ENCODE results near the gene PTPRE.
A peak's percentile ranks its signal among the peaks of the same experiment; 100 is the strongest.

The PTPRE gene

GRCh38 chr10:127972751-127973357 is 66.0 kb downstream of the PTPRE start:
- Mint-ChIP-seq H3K4me3 (no peak overlapping the region), H3K4me1 (ENCODE audit: low read depth) (peaks cover 6% of the 10 kb centered on the region), H3K27me3 (ENCODE audit: low read depth) (peaks cover 9% of the 10 kb centered on the region), H3K27ac (no peak overlapping the region), H3K9me3 (no peaks in the 10 kb centered on the region), H3K36me3 (ENCODE audit: low read depth) (no peaks in the 10 kb centered on the region)
- no peak for DNase-seq (ENCODE audit: low spot score)

- DNase-seq (ENCODE audit: low spot score): no peak
- Mint-ChIP-seq H3K27ac (no peak overlapping the region), H3K4me1 (ENCODE audit: low read depth) (peaks cover 7% of the 10 kb centered on the region), H3K36me3 (ENCODE audit: low read depth) (no peaks in the 10 kb centered on the region), H3K9me3 (no peaks in the 10 kb centered on the region), H3K27me3 (ENCODE audit: low read depth) (peaks cover 9% of the 10 kb centered on the region), H3K4me3 (no peak overlapping the region)
Measured at GRCh38 chr10:127973791-127974311, 66.9 kb downstream of the PTPRE start.

DNA sequence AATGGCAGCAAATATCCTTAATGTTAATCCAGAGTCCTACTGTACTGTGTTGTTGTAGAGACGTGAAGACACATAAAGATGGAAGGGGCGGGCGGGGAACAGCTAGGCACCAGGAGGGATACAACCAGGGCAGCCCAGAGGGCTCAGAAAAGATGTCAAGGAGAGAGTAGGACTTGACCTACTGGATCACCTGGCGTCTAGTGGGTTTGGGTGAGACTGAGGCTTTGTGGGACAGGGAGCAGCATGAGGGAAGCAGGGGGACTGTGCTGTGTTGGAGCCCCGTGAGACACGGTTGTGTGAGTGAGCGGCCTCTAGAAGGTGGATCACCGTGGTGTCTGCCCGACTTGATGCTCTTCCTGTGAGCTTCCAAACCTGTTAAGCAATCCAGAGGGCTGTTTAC is 68.0 kb downstream of the PTPRE start:
- no peak for DNase-seq (ENCODE audit: low spot score)
- Mint-ChIP-seq H3K27ac (no peak overlapping the region), H3K27me3 (ENCODE audit: low read depth) (peaks cover 9% of the 10 kb centered on the region), H3K4me3 (no peak overlapping the region), H3K36me3 (ENCODE audit: low read depth) (no peaks in the 10 kb centered on the region), H3K4me1 (ENCODE audit: low read depth) (peaks cover 10% of the 10 kb centered on the region), H3K9me3 (peaks cover 1% of the 10 kb centered on the region)

DNA sequence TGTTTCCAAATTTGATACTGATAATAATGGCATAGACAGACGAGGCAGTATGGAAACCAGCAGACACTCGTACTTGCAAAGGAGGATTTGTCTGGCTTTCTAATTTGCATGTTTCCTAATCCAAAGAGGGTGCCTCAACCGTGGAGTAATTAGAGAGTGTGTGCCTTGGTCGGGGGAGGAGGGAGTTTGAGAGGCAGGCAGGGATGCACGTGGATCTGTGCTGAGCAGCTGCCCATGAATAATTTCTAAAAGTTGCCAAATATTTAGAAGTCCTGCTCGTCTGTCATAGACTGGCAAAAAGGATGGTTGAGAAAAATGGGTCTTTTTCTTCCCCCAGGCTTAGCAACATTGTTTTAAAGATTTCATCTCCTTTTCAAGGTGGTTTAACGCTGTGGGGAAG is 69.4 kb downstream of the PTPRE start:
- H3K9me3 Mint-ChIP-seq: peaks cover 9% of the 10 kb centered on the region
- peaks cover 10% of the 10 kb centered on the region for H3K4me1 Mint-ChIP-seq (ENCODE audit: low read depth)
- no peak for DNase-seq (ENCODE audit: low spot score)
- H3K27ac Mint-ChIP-seq: no peak overlapping the region
- H3K4me3 Mint-ChIP-seq: no peak overlapping the region
- H3K27me3 Mint-ChIP-seq (ENCODE audit: low read depth): peaks cover 9% of the 10 kb centered on the region
- no peaks in the 10 kb centered on the region for H3K36me3 Mint-ChIP-seq (ENCODE audit: low read depth)

DNA sequence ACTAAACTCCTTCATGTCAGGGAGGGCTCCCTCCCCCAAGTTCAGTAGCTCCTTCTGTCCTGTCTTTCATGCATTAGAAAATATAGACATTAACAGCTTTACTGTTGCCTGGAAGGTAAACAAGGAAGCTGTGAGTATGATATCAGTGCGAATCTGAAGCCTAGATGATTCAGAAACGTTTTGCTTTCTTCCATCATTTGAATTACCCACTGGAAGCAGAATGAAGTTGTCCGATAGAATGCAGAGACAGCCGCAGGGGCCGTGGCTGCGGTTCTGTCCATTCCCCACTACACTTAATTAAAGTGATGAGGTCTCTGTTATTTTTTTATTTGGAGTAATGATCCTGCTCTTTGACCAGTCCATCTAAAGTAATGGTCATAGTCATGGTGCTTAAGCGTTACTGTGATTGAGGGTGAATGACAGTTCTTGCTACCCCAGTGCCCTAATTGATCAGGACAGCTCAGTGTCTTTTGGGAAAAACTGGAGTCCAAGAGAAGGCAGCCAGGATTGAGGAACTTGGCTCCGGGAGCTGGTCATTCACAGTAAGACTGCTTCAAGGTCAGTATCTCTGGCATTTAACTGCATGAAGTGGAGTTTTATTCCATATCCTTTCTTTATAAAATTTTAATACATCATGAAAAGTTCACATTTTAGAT is 69.9 kb downstream of the PTPRE start:
- DNase-seq (ENCODE audit: low spot score): no peak

DNA sequence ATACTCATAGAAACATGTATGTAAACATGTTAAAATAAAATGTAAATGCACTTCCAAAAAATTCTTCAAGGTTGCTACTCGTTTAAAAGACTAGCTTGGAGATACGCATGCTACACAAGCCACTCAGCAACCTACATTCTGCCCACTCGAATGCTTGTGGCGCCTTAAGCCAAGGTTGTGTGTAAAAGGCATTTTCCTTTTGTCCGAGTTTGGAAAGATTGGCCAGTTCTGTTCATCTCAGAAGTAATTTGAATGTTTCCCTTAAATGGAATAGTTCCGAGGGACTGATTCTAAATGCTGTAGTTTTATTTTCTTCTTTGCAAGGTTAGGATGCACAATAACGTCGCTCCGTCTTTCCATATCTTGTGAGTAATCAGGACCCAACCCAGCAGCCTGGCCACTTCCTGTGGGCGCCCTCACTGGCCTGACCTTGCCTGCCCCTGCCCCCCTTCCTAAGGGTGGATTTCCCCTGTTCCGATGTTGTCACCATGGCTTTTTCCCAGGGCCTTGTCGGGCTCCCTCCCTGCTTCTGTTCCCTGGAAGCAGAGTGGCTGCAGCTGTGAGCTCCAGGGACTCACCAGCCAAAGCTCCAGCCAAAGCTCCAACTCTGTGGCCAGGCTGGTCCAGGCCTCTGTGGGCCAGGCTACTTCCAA is 70.6 kb downstream of the PTPRE start:
- DNase-seq (ENCODE audit: low spot score): peak; percentile 33
- no peak overlapping the region for H3K27ac Mint-ChIP-seq

More for the DNA sequence above, 69.9 kb downstream of the PTPRE start:
- H3K9me3 Mint-ChIP-seq: peaks cover 9% of the 10 kb centered on the region
- no peaks in the 10 kb centered on the region for H3K36me3 Mint-ChIP-seq (ENCODE audit: low read depth)
- no peak overlapping the region for H3K4me3 Mint-ChIP-seq
- H3K4me1 Mint-ChIP-seq (ENCODE audit: low read depth): peaks cover 10% of the 10 kb centered on the region
- no peak overlapping the region for H3K27ac Mint-ChIP-seq
- H3K27me3 Mint-ChIP-seq (ENCODE audit: low read depth): peaks cover 9% of the 10 kb centered on the region

DNA sequence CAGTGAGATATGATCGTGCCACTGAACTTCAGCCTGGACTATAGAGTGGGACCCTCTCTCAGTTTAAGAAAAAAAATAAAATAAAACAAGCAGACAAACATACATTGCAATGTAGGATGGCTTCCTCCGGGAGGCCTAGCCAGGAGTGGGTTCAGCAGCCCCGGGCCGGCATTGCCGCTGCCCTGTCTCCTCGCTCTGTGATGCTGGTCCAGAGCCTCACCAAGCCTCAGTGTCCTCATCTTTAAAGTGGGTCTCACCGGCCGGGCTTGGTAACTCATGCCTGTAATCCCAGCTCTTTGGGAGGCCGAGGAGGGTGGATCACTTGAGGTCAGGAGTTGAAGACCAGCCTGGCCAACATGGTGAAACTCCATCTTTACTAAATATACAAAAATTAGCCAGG is 71.6 kb downstream of the PTPRE start:
- no peaks in the 10 kb centered on the region for H3K36me3 Mint-ChIP-seq (ENCODE audit: low read depth)
- H3K4me1 Mint-ChIP-seq (ENCODE audit: low read depth): peaks cover 10% of the 10 kb centered on the region
- no peak overlapping the region for H3K4me3 Mint-ChIP-seq

More for the DNA sequence above, 70.6 kb downstream of the PTPRE start:
- peak overlapping the region; percentile 46 for H3K4me3 Mint-ChIP-seq
- peaks cover 9% of the 10 kb centered on the region for H3K9me3 Mint-ChIP-seq
- peaks cover 10% of the 10 kb centered on the region for H3K4me1 Mint-ChIP-seq (ENCODE audit: low read depth)
- peaks cover 9% of the 10 kb centered on the region for H3K27me3 Mint-ChIP-seq (ENCODE audit: low read depth)
- no peaks in the 10 kb centered on the region for H3K36me3 Mint-ChIP-seq (ENCODE audit: low read depth)

GRCh38 chr10:127979045-127979444 is 72.1 kb downstream of the PTPRE start:
- no peak for DNase-seq (ENCODE audit: low spot score)
- Mint-ChIP-seq H3K9me3 (peaks cover 9% of the 10 kb centered on the region), H3K27me3 (ENCODE audit: low read depth) (peaks cover 4% of the 10 kb centered on the region), H3K27ac (no peak overlapping the region), H3K36me3 (ENCODE audit: low read depth) (no peaks in the 10 kb centered on the region), H3K4me1 (ENCODE audit: low read depth) (peaks cover 12% of the 10 kb centered on the region), H3K4me3 (no peak overlapping the region)

More for the DNA sequence above, 71.6 kb downstream of the PTPRE start:
- no peak overlapping the region for H3K27ac Mint-ChIP-seq
- H3K27me3 Mint-ChIP-seq (ENCODE audit: low read depth): peaks cover 9% of the 10 kb centered on the region
- DNase-seq (ENCODE audit: low spot score): no peak
- peaks cover 9% of the 10 kb centered on the region for H3K9me3 Mint-ChIP-seq

GRCh38 chr10:127979566-127979965 is 72.7 kb downstream of the PTPRE start:
- no peak for DNase-seq (ENCODE audit: low spot score)
- Mint-ChIP-seq H3K27me3 (ENCODE audit: low read depth) (peaks cover 4% of the 10 kb centered on the region), H3K27ac (no peak overlapping the region), H3K4me1 (ENCODE audit: low read depth) (peaks cover 12% of the 10 kb centered on the region), H3K4me3 (no peak overlapping the region), H3K9me3 (peaks cover 9% of the 10 kb centered on the region), H3K36me3 (ENCODE audit: low read depth) (no peaks in the 10 kb centered on the region)

- no peak overlapping the region for H3K27ac Mint-ChIP-seq
- H3K36me3 Mint-ChIP-seq (ENCODE audit: low read depth): no peaks in the 10 kb centered on the region
- H3K9me3 Mint-ChIP-seq: peaks cover 9% of the 10 kb centered on the region
- no peak overlapping the region for H3K4me3 Mint-ChIP-seq
- H3K4me1 Mint-ChIP-seq (ENCODE audit: low read depth): peaks cover 16% of the 10 kb centered on the region
- H3K27me3 Mint-ChIP-seq (ENCODE audit: low read depth): no peaks in the 10 kb centered on the region
- no peak for DNase-seq (ENCODE audit: low spot score)
Measured at GRCh38 chr10:127980898-127981297, 74.0 kb downstream of the PTPRE start.

DNA sequence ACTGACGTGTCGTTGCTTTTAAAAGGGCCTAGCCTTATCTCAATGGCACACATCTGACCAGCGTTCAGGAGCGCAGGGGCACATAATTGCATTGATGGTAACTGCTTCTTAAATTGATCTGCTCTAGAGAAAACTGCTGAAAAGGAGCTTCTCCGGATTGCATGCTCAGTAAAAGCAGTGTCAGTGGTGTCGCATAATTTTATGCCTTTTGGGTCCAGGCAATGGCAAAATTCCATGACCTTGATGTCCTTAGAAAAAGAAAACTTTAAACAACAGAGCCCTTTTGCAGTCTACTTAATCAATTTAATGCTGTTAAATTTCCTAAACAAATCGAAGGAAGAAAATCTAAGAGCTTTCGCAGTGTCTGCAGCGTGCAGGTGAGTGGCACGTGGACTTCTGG is 75.7 kb downstream of the PTPRE start:
- Mint-ChIP-seq H3K4me1 (ENCODE audit: low read depth) (peaks cover 15% of the 10 kb centered on the region), H3K27ac (no peak overlapping the region), H3K4me3 (no peak overlapping the region), H3K36me3 (ENCODE audit: low read depth) (no peaks in the 10 kb centered on the region), H3K9me3 (peaks cover 9% of the 10 kb centered on the region), H3K27me3 (ENCODE audit: low read depth) (no peaks in the 10 kb centered on the region)
- no peak for DNase-seq (ENCODE audit: low spot score)

DNA sequence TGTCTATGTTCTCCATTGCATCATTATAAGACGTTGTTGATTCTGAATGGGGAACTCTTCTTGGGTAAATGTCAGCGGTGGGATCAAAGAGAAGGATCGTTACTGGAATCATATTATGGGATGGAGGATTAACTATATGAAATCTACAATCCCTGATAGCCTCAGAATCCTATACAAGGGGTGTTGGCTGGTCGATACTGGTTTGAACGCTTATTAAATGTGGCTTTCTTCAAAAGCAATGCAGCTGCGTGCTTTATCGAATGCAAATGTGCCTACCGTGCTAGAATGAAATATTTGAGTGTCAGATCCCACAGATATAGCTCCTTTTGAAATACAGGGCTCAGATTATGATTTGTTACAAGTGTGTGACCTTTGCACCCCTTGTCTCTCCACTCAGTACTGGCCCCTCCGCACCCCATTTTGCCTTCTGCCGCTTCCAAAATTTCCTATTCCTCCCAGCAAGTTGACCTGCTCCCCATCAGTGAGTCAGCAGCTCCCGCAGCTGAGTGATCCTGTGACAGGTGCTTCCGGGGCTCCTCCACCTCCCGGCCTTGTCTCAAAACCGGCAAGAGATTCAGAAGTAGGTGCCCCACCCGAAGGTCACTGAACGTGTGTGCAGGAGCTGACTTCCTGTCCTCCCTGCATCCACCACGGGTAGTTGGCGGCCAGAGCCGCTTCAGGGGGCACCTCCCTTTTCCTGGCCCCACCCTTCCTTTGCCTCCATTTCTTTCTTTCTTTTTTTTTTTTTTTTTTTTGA is 76.6 kb downstream of the PTPRE start:
- DNase-seq (ENCODE audit: low spot score): no peak
- Mint-ChIP-seq H3K27ac (no peak overlapping the region), H3K27me3 (ENCODE audit: low read depth) (no peaks in the 10 kb centered on the region), H3K9me3 (peaks cover 9% of the 10 kb centered on the region), H3K36me3 (ENCODE audit: low read depth) (no peaks in the 10 kb centered on the region), H3K4me1 (ENCODE audit: low read depth) (peaks cover 11% of the 10 kb centered on the region), H3K4me3 (no peak overlapping the region)

DNA sequence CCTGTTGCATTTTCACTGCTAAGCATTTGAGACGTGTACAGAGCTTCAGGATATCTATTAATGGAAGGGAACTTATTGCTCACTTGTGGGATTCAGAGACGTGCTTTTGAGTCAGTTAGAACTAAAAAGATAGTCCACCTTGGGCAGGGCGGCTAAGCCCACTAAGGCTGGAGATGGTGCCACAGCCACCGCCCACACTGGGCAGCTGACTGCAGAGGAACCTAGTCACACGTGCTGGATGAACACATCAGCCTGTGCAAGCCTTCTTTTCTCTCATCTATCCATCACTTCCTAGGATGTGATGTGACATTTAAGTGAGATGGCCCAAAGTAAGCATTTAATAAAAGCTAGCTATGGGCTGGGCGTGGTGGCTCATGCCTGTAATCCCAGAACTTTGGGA is 78.0 kb downstream of the PTPRE start:
- Mint-ChIP-seq H3K9me3 (peaks cover 7% of the 10 kb centered on the region), H3K4me1 (ENCODE audit: low read depth) (peaks cover 13% of the 10 kb centered on the region), H3K27me3 (ENCODE audit: low read depth) (no peaks in the 10 kb centered on the region), H3K4me3 (no peak overlapping the region), H3K36me3 (ENCODE audit: low read depth) (no peaks in the 10 kb centered on the region), H3K27ac (no peak overlapping the region)
- no peak for DNase-seq (ENCODE audit: low spot score)

Data from T-helper 2 cell treated with Interferon-gamma antibody and Interleukin-4, amounts not matched to agents 5 μg/mL and 100 μg/mL, for 36 hours (primary cell).